DND-41 (cell line): ENCODE measurements around the gene CDHR2.

ENCODE experiments used
- ATAC-seq: fragments of 200-7000 bp; cut with Tn5 transposase; 3 replicates; pipeline ENCODE4 v1.9.1; 2021; ENCODE audit warnings: low read depth; ENCODE audit not compliant: insufficient read depth
- DNase-seq: peaks from one replicate; pipeline ENCODE4 v3.0.0-alpha.2; 2020
- H2AFZ ChIP-seq: 2 replicates; pipeline ENCODE4 v1.6.0; 2012; ENCODE audit warnings: low read depth, low read length
- H3K27ac ChIP-seq: 2 replicates; pipeline ENCODE4 v1.5.1; 2012; ENCODE audit warnings: low read length, inconsistent platforms
- H3K27me3 ChIP-seq: fragments of 200-600 bp; sonication (generic); 2 replicates; pipeline ENCODE4 v1.6.0; 2012; ENCODE audit warnings: low read length, mild to moderate bottlenecking, inconsistent platforms; ENCODE audit not compliant: insufficient read depth, poor library complexity
- H3K36me3 ChIP-seq: 2 replicates; pipeline ENCODE4 v1.5.1; 2012; ENCODE audit warnings: low read length, inconsistent platforms; ENCODE audit not compliant: insufficient read depth
- H3K4me1 ChIP-seq: 2 replicates; pipeline ENCODE4 v1.5.1; 2012; ENCODE audit warnings: mild to moderate bottlenecking, low read length; ENCODE audit not compliant: insufficient read depth
- H3K4me2 ChIP-seq: 2 replicates; pipeline ENCODE4 v1.6.0; 2012; ENCODE audit warnings: mild to moderate bottlenecking, moderate library complexity, low read length, inconsistent platforms; ENCODE audit not compliant: insufficient read depth
- H3K4me3 ChIP-seq, 2 experiments: fragments of 200-600 bp in 1 of 2; shearing (Covaris generic) in 1 of 2; 2 replicates each; pipeline ENCODE4 v1.5.1; 2012 to 2016; ENCODE audit warnings: inconsistent platforms in 2 of 2, low read length in 2 of 2, mild to moderate bottlenecking in 2 of 2, low read depth in 1 of 2, moderate library complexity in 1 of 2
- H3K79me2 ChIP-seq: 2 replicates; pipeline ENCODE4 v1.6.0; 2012; ENCODE audit warnings: low read length, inconsistent platforms; ENCODE audit not compliant: insufficient read depth
- H3K9ac ChIP-seq: 2 replicates; pipeline ENCODE4 v1.6.0; 2012; ENCODE audit warnings: low read depth, mild to moderate bottlenecking, inconsistent platforms, low read length, moderate library complexity
- H3K9me3 ChIP-seq: 2 replicates; pipeline ENCODE4 v1.5.1; 2012; ENCODE audit warnings: low read length, moderate library complexity, mild to moderate bottlenecking, inconsistent platforms; ENCODE audit not compliant: insufficient read depth, severe bottlenecking
- H4K20me1 ChIP-seq: 2 replicates; pipeline ENCODE4 v1.6.0; 2012; ENCODE audit warnings: low read length; ENCODE audit not compliant: insufficient read depth
- EZH2 ChIP-seq: IDR thresholded peaks from 3 replicates; pipeline ENCODE4 v1.6.1; 2012; ENCODE audit warnings: borderline replicate concordance, low read depth, mild to moderate bottlenecking, moderate library complexity, low read length, inconsistent platforms; ENCODE audit not compliant: severe bottlenecking
- TF ChIP-seq, protein P1 (sequence below): IDR thresholded peaks from 2 replicates; pipeline ENCODE4 v1.5.1; 2012; ENCODE audit warnings: borderline replicate concordance, low read length, moderate library complexity, mild to moderate bottlenecking; ENCODE audit not compliant: poor library complexity, severe bottlenecking; ENCODE audit errors: extremely low read depth

CDHR2 gene

GRCh38 chr5:176552332-176552869 is 3.3 kb downstream of the CDHR2 start:
- ATAC-seq, result no peak
- H3K9ac ChIP-seq, result no peak overlapping the region
- no peaks in the 10 kb centered on the region for H3K9me3 ChIP-seq
- H2AFZ ChIP-seq, result no peak overlapping the region
- no peak overlapping the region for H3K4me2 ChIP-seq
- H4K20me1 ChIP-seq, result no peaks in the 10 kb centered on the region
- no peak overlapping the region for H3K27ac ChIP-seq
- TF ChIP-seq, protein P1, sequence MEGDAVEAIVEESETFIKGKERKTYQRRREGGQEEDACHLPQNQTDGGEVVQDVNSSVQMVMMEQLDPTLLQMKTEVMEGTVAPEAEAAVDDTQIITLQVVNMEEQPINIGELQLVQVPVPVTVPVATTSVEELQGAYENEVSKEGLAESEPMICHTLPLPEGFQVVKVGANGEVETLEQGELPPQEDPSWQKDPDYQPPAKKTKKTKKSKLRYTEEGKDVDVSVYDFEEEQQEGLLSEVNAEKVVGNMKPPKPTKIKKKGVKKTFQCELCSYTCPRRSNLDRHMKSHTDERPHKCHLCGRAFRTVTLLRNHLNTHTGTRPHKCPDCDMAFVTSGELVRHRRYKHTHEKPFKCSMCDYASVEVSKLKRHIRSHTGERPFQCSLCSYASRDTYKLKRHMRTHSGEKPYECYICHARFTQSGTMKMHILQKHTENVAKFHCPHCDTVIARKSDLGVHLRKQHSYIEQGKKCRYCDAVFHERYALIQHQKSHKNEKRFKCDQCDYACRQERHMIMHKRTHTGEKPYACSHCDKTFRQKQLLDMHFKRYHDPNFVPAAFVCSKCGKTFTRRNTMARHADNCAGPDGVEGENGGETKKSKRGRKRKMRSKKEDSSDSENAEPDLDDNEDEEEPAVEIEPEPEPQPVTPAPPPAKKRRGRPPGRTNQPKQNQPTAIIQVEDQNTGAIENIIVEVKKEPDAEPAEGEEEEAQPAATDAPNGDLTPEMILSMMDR, result no peak
- TF ChIP-seq EZH2, result no peak
- H3K4me3 ChIP-seq, result no peak overlapping the region
- H3K36me3 ChIP-seq, result no peaks in the 10 kb centered on the region
- no peaks in the 10 kb centered on the region for H3K79me2 ChIP-seq
- no peak for DNase-seq
- H3K4me1 ChIP-seq, result no peaks in the 10 kb centered on the region
- no peaks in the 10 kb centered on the region for H3K27me3 ChIP-seq

DNA sequence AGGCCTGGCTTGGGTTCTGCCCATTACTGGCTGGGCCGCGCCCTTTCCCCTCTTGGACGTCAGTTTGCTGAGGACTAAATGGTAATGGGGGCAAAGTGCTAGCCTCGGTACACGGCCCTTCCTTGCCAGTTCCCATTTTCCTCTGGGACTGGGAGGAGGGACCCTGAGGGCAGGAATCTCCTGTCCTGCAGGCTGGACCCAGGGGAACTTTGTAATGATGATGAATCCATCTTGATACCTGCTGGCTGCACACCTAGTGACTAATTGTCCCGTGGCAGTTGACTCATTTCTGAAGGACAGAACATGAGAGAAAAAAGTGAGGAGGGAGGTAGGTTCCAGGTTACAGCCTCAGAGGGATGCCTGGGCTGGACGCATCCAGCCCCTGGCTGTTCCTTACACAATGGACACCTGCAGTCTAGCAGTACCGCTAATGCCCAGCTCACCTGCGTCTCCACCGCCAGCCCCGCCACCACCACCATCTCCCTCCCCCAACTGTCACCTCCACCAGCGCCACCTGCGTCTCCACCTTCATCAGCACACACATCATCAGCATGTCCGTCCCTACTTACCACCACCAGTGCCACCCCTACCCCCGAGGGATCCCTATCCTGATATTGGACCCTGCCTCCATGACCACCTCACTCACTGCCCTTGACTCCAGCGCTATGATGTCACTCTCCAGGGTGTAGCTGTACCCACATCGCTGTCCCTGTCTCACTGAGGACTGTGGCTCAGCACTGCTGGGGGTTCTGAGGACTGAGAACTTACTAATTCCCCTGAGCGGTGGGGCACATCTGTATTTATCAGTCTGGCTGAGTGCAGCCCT is 4.3 kb downstream of the CDHR2 start:
- H3K4me3 ChIP-seq, result no peak overlapping the region
- no peak overlapping the region for H3K9ac ChIP-seq
- no peak for DNase-seq
- no peak overlapping the region for H3K4me2 ChIP-seq
- no peaks in the 10 kb centered on the region for H3K27me3 ChIP-seq
- TF ChIP-seq, protein P1, result no peak
- no peak for TF ChIP-seq EZH2
- no peaks in the 10 kb centered on the region for H3K4me1 ChIP-seq
- H3K36me3 ChIP-seq, result no peaks in the 10 kb centered on the region
- no peaks in the 10 kb centered on the region for H3K79me2 ChIP-seq
- no peaks in the 10 kb centered on the region for H4K20me1 ChIP-seq
- no peak for ATAC-seq
- no peaks in the 10 kb centered on the region for H3K9me3 ChIP-seq
- H2AFZ ChIP-seq, result no peak overlapping the region
- H3K27ac ChIP-seq, result no peak overlapping the region

GRCh38 chr5:176557846-176558245 is 8.7 kb downstream of the CDHR2 start:
- Histone ChIP-seq H3K36me3 (no peaks in the 10 kb centered on the region), H3K4me2 (no peak overlapping the region), H2AFZ (no peak overlapping the region), H3K9me3 (no peaks in the 10 kb centered on the region), H3K4me1 (no peaks in the 10 kb centered on the region), H3K79me2 (no peaks in the 10 kb centered on the region), H3K27ac (no peak overlapping the region), H3K9ac (no peak overlapping the region), H3K27me3 (no peaks in the 10 kb centered on the region), H3K4me3 (no peak overlapping the region), H4K20me1 (no peaks in the 10 kb centered on the region)
- DNase-seq (no peak), ATAC-seq (no peak)
- TF ChIP-seq EZH2, result no peak
- TF ChIP-seq, protein P1, result no peak
